HG03095 (cell line): ENCODE measurements around the gene NFASC.

Source experiments
- ATAC-seq: cut with Tn5 transposase; IDR thresholded peaks from one replicate; pipeline ENCODE4 v1.9.1; 2021; ENCODE audit warnings: moderate library complexity; ENCODE audit not compliant: unreplicated experiment

The NFASC gene

DNA sequence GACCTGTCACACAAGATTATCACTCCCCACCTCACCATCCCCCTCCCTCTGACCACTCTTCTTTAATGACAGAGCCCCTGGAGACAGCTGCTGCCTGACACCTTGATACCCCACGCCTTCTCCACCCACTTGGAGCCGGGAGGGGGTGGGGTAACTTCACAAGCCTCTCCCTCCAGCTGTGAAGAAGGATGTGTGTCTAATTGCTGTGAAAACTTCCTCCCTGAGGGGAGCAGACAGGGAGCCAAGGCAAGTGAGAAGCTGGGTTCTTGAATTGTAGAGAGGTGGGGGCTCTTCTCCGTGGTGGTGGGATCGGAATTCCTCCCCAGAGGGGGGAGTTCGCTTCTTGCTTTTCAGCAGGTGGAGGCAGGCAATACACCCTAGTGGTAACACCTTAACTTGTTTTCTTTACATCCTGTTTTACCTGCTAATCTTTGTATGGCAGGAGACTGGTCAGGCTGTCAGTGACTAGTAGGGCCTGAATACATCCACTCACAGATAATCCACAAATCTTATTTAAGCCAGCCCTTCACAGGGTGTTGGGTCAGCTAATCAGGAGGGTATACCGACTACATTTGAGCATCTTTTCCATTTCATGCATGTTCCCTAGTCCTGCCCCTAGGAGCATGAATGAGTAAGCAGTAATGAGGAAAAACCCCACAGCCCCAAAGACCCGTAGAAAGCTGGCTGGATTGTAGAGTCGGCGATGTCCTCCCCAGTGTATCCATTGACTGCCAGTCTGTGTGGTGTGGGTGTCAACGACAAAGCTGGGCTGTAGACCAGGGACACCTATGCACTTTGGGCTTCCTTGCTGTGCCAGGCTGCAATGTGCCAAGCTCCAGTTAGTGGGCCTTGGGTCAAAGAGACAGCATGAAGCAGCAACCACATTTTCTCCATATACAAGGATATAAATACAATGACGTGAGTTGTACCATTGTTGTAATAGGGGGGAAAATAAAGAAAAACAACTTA is 57.3 kb downstream of the NFASC start:
- no peak for ATAC-seq

DNA sequence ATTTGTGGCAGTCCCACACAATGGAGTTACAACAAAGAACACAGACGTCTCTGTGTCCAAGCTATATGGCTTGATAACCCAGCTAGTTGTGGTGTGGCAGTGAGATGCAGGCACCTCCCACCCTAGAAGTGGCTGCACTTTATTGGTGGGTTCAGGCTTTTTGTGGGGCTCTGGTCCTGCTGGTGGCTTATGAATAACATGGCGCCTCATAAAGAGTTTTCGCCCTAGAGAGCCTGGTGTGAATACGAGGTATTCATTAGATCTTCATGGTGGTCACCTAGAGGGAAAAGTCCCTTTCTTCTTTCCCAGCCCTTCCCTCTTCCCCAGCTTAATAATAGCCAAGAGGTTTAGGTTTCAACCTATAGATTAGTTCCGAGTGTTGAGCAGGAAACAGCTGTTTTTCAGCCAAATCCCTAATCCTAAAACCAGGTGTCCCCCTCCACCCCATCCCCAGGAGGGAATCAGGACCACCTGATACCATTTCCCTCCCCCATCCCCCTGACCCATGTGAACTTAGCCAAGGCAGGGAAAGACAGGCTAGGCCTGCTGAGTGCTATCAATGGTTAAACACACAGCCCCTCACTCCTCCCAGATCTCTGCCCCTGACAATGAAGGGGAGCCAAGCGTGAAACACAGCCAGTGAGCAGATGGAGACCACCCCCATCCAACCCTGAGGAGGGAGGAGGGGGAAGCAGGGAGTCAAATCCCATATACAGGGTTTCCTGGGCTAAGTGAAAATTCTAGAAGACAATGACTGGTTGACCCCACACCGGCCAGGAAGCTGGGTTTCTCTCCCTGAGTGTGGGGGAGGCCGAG is 58.2 kb downstream of the NFASC start:
- ATAC-seq = no peak

DNA sequence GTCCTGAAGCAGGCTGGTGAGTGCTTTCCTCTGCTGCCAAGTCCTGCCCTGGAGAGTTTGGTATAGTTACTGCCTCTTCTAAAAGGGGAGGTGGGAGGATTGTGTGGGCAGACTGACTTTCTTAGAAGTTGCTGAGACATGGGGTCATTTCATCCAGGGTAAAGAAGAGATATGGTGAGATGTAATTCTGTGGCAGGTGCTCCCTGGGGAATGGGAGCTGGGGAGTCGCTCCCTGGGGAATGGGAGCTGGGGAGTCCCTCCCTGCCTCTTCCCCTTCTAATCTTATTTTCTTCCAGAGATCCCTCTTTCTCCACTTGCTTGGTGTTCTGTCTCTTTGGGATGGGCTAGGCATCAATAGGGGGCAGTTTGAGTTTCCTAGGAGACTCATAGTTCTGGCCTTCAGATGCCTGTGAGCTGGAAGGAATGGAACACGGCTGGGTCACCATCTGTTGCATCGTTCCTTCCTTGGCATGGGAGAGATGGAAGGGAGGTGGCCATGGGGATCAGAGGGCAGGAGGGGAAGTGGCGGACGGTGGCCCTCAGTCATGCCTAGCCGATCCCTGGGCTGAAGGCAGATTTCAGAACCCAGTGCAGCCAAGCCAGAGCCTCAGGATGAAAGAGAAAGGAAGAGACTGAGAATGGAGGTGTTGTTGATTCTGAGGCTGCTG is 59.0 kb downstream of the NFASC start:
- no peak for ATAC-seq

DNA sequence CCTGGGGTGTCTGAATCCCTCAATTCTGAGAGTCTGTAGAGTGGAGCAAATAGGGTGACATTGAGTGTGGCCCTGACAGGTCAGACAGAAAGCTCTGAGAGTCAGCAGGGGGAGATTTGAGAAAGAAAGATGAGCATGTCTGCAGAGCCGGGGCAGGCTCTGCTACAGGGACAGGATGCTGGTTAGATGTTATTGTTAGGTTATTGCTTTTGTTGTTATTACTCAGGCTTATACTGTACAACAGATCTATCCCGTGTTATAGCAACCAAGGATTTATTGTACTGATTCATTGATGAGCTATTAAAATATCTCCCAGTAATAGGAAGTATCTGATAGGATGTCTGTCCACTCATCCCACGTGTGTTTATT is 59.5 kb downstream of the NFASC start:
- ATAC-seq = no peak

DNA sequence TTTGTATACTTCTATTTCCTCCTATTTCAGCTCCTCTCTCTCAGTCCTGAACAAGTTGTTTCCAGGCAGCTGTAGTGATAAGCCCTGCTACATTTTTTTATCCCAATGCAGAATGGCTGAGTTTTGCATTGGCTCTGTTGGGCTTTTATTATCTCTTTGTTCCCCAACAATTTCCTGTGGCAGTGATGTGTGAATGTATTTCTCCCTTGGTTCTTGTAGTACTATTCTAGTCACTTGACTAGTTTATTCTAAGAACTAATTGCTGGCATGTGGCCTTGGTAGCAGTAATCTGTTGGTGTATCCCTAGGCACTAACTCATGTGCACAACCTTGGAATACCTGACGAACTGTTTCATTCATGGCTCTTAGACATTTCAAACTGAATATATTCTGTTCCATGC is 60.7 kb downstream of the NFASC start:
- ATAC-seq = no peak

DNA sequence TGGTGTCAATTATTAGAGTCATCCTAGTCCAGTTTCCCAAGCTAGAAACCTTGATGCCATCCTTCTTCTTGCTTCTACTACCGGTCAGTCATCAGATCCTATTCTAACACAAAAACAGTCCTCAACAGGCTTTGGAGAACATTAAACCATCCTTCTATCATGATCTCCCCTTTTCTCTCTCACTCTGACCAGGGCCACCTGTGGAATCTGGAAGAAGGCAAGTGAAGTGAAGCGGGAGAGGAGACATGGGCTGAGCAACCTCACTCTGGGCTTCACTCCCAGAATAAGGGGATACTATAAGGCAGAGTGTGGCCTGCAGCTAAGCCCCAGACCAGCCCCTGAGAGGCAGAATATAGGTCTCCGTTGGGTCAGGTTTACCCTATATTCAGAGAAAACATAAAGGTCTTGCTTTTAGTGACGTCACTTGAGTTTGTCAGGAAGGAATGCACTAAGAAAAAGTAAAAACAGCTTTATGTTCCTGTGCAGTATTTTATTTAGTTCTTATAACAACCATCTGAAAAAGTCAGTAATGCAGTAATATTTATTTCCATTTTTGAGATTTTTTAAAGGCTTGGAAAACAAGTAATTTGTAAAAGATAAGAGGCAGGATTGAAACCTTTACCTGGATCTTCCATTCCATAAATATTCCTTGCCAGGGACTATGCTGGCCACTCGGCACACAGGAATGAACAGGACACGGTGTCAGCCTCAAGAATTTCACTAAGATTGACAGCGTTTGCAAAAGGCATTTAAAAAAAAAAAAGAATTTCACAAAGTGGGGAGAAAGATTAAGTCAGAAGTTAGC is 61.3 kb downstream of the NFASC start:
- no peak for ATAC-seq

DNA sequence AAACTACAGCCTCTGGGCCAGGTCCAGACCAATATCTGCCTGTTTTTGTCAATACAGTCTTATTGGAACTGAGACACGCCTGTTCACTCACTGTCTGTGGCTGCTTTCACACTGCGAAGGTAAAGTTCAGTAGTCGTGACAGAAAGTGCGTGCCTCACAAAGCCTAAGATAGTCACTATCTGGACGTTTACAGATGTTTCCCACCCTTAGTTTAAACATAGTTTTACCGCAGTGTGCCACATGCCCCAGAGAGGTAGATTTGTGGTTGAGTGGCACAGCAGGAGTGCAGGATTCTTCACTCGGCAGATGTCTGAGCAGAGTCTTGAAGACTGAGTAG is 61.9 kb downstream of the NFASC start:
- ATAC-seq = no peak

DNA sequence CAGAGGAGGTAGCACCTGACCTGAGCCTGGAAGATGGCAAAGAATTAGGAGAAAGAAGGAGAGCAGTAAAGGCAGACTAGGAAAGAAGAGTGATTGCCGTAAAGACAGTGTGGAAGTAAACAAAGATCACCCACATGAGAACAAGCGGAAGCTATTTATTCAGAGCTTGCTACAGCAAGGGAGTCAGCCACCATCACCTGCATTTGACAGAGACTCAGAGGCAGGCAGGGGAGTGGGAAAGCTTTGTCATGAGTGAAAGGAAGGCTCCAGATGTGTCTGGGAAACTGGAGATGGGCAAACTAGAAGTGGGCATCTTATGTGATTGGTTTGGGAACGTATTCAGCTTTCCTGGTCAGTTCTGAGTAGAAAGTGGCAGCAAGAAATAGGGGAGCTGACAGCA is 64.5 kb downstream of the NFASC start:
- no peak for ATAC-seq

DNA sequence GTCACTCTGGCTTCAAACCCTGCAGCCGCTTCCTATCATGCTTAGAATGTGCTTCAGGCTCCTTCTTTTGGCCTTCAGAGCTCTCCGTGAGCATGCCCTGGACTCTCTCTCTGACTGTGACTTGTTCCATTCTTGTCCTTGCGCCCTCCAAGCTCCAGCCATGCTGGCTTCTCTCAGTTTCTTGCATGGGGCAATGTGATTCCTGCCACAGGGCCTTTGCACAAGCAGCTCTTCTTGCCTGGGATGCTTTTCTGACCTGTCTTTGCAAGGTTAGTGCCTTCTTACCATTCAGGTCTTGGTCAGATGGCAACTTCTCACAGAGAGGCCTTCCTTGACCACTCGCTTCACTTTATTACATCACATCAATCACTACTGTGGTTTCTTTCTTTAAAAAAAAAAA is 66.1 kb downstream of the NFASC start:
- ATAC-seq = no peak

DNA sequence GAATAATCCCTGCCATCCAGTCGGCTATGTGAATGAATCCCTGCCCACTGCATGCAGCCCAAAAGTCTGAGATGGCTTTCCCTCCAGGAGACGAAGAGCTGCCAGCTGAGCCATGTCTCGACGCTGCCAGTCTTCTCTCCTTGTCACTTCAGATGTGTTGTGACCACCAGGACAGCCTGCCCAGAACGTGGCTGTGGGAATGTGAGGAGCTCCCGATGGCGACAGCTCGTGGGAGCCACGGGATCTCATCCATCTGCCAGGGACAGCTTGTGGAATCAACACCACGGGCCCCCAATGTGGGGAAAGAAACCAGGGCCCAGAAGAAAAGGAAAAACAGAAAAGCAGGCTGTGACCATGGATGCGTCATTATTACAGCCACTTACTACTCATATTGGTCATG is 67.2 kb downstream of the NFASC start:
- no peak for ATAC-seq

DNA sequence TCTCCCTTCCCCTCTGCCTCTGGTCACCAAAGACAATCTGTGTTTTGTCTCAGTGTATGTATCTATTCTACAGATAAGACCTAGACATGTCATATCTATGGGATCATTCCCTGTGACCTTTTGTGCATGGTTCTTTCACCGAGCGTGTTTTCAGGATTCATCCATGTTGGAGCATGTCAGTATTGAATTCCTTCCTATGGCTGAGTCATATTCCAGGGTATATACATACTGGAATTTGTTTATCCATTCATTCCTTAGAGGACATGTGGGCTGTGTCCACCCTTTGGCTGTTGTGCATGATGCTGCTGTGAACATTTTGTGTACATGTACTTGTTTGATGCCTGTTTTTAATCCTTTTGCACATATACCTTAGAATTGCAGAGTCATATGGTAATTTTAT is 69.9 kb downstream of the NFASC start:
- ATAC-seq = no peak

DNA sequence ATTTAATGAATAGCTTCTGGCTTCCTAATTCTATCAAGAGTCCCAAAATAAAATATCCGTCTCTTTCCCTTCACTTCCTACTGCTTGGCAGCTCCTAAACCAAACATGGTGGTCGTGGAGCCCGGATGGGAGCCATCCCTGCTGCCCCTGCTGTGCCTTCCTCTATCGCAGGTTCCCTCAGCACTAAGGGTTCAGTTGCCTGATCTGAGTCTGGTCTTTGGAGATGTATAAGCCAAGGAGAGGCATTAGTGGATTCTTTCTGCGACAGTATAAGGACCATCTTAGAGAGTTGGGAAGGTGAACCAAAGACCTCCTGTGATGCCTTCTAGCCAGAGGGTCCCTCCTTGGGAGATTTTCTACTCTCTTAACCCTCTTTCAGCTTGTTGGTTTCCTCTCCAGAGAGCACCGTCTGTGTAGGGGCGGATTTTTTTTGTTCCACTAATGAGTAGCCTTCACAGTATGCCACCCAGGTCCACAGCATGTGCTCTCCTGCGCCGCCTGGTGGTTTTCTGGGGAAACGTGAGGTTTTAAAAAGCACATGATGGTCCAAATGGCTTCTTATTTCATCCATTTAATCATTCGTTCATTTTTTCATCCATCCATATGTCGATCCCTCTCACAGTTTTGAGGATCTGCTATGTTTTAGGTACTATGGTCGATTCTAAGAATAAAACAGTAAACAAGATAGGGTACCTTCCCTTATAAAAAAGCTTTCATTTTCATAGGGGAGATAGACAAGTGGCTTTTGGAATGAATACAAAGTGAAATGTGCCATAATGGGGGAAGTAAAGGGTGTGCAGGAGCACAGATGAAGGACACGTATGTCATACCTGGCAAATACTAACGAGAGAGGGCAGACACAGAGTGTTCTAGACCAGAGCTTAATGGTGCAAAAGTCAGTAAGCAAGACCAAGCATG is 71.0 kb downstream of the NFASC start:
- ATAC-seq = no peak

DNA sequence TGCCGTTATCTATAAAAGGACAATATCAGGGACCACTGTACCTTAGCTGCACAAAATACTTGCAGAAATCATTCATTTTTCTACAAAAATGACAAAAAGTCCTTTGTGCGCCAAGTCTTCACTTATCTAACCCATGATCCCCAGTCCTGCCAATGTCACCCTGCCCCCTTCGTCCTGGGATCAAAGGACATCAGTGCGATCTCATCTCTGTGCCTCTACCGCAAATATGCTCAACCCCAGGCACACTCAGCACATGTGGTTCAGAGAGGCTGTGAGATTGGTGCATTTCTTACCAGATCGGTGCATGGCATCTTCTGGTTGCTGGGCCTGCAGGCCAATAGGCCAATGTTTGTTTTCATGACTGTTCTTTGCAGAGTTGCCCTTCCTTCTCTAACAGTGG is 72.8 kb downstream of the NFASC start:
- ATAC-seq = no peak

DNA sequence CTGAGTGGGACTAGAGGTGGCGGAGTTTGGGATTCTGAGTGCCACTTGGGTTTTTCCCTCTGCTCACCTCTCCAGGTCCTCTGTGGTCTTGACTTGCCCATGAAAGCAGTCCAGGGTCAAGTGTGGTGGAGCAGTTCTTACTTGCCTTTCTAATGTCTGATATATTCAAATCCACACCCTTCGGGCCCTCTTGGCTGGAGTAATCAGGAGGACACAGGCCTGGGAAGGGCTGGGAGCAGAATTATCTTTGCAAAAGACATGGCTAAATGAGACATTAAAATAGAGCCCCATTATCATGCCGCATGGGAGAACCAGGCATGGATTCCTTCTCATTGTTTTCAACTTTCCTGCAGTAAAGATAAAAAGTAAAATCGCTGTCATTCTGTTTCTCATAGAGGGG is 74.0 kb downstream of the NFASC start:
- no peak for ATAC-seq

DNA sequence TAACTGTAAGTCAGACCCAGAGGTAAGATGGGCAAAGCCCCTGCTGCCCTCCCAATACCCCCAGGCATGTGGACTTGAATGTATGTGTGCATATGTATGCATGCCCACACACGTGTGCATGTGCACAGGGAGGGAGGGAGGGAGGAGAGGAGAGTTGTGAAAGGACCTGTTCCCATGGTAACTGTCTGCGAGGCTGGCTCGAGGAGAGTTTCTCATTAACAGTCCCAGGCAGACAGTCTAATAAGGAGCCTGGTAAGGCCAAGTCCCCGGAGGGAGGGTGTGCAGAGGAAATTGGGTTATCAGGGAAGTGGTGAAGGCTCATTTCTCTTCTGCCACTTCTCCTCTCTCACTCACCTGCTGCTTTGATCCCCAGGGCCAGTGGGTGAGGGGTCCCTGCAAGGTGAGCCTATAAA is 74.9 kb downstream of the NFASC start:
- ATAC-seq = no peak

DNA sequence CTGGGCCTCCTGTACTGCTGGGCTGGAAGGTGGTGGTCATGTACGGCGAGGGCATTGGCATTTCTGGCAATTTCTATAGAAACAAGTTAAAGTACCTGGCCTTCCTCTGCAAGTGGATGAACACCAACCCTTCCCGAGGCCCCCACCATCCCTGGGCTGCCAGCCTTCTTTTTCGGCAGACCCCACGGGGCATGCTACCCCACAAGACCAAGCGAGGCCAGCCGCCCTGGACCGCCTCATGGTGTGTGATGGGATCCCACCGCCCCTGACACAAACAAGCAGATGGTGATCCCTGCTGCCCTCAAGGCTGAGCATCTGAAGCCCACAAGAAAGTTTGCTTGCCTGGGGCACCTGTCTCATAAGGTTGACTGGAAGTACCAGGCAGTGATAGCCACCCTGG is 76.0 kb downstream of the NFASC start:
- no peak for ATAC-seq

DNA sequence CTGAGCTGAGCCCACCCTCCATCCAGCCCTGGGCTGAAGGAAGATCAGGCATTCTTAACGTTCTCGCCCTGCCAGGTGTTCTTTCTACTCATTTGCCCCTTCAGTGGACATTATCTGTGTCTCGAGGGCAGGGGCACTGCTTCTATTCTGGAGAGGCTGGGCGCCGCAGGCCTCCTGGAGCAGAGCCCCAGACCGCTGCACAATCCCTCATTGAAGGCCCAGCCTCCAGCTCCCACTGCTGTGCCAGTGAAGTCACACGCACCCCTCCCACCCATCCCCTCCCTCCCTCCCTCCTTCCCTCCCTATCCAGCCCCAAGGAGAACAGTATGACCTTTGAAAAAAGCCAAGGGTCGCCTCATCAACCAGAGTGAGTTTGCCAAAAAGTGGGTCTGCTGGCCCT is 76.7 kb downstream of the NFASC start:
- ATAC-seq = no peak

DNA sequence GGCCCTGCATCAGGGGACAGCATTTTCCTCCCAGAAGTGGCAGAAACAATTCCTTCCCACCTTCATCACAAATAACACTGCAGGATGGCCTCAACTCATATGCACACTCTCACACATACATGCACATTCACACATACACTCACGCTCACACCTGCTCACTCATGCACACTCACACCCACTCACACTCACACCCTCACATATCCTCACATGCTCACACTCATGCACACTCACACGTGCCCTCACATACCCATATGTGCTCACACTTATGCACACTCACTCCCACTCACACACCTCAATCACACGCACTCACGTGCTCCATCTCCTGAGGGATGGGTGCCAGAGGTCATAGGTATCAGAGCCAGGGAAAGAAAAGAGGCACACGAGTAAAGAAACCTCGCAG is 77.1 kb downstream of the NFASC start:
- no peak for ATAC-seq

DNA sequence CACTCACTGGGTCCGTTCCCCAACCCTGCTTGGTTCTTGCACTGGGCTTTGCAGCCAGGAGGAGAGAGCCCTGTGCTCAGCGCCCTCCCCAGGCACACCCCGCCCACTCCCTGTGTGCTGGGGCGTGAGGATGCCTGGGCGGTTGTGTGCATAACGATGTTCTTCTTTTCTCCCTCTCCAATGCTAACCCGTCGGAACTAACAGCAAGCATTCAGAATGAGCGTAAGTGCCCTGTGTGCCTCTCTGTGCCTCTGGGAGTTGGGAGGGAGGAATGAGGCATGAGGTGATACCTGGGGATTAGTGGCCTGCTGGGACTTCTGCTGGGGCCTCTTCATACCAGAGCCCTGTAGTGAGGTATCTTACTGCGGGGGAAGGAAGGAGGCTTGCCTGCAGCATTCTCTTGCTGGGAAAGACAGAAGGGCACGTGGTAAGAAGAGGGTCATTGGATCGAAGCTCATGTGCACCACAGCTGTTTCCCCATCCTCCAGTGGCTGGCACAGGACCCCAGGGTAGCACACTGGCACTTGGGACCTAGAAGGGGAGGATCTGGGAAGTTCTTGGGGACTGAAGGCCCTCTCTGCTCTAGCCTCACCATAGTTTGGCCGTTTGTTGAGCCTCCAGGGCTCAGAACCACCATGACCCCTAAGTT is 79.8 kb downstream of the NFASC start:
- no peak for ATAC-seq
